Colon (tissue), 2 donors: Measurements from ENCODE around the gene NEB.
"Not testable (repeated sequence)": the region's sequence is repeated elsewhere in the genome, so short reads cannot be mapped to it uniquely, and the experiment has no call there.

Source experiments
- FAIRE-seq: peaks from 2 replicates; lab custom pipeline; 2012; peaks lifted over from hg19 to GRCh38; lab: Jason Lieb, UNC
- donor health status: control.
- donor health status: control.

The NEB gene

GRCh38 chr2:151646512-151646911 lies 87.8 kb downstream of the NEB start:
- not testable (repeated sequence) for FAIRE-seq

- FAIRE-seq: no peak
Measured at GRCh38 chr2:151644580-151644979, 89.7 kb downstream of the NEB start.

- FAIRE-seq: not testable (repeated sequence)
Measured at GRCh38 chr2:151641895-151642294, 92.4 kb downstream of the NEB start.

- FAIRE-seq: no peak
Measured at GRCh38 chr2:151640087-151640486, 94.2 kb downstream of the NEB start.

- FAIRE-seq: no peak
Measured at GRCh38 chr2:151638990-151639389, 95.3 kb downstream of the NEB start.

- no peak for FAIRE-seq
Measured at GRCh38 chr2:151638191-151638933, 95.9 kb downstream of the NEB start.

GRCh38 chr2:151637271-151637781 lies 97.0 kb downstream of the NEB start:
- no peak for FAIRE-seq

- FAIRE-seq: no peak
Measured at GRCh38 chr2:151634736-151635467, 99.4 kb downstream of the NEB start.

GRCh38 chr2:151632993-151633565 lies 101.2 kb downstream of the NEB start:
- FAIRE-seq: peak; percentile 69

- no peak for FAIRE-seq
Measured at GRCh38 chr2:151630372-151630771, 103.9 kb downstream of the NEB start.

GRCh38 chr2:151627353-151627752 lies 106.9 kb downstream of the NEB start:
- FAIRE-seq: no peak

- FAIRE-seq: no peak
Measured at GRCh38 chr2:151624271-151624670, 110.0 kb downstream of the NEB start.

- peak; percentile 45 for FAIRE-seq
Measured at GRCh38 chr2:151623631-151624030, 110.6 kb downstream of the NEB start.

- FAIRE-seq: no peak
Measured at GRCh38 chr2:151620761-151621160, 113.5 kb downstream of the NEB start.

- FAIRE-seq: no peak
Measured at GRCh38 chr2:151619337-151619989, 114.8 kb downstream of the NEB start.

- no peak for FAIRE-seq
Measured at GRCh38 chr2:151616760-151617339, 117.4 kb downstream of the NEB start.

GRCh38 chr2:151614606-151615306 lies 119.5 kb downstream of the NEB start:
- no peak for FAIRE-seq

GRCh38 chr2:151614159-151614558 lies 120.1 kb downstream of the NEB start:
- no peak for FAIRE-seq

GRCh38 chr2:151611351-151611750 lies 122.9 kb downstream of the NEB start:
- no peak for FAIRE-seq

- FAIRE-seq: no peak
Measured at GRCh38 chr2:151610310-151610709, 124.0 kb downstream of the NEB start.

GRCh38 chr2:151609705-151610104 lies 124.6 kb downstream of the NEB start:
- no peak for FAIRE-seq
